Activated CD4-positive, alpha-beta memory T cell treated with anti-CD3 and anti-CD28 coated beads for 36 hours (primary cell): Measurements from ENCODE around the gene SLC25A38. TPM values are rescaled to one million over a fixed set of nuclear protein-coding genes. Genes with fewer than 3 reads are reported as not detected.

Source experiments
- CTCF ChIA-PET: fragments of 350-600 bp; sonication (Branson Sonifier 250); formaldehyde crosslinking; loops from one replicate; lab custom pipeline; 2021; ENCODE audit warnings: antibody characterized with exemption, inconsistent platforms; lab: Charles Lee
- POLR2A ChIA-PET: fragments of 350-600 bp; sonication (Branson Sonifier 250); formaldehyde crosslinking; loops from one replicate; lab custom pipeline; 2021; ENCODE audit warnings: antibody characterized with exemption; lab: Charles Lee
- DNase-seq: peaks from one replicate; pipeline ENCODE4 v3.0.0-alpha.2; 2020
- H3K27ac Mint-ChIP-seq: one replicate; pipeline ENCODE4 v1.8.0; 2021; ENCODE audit warnings: mixed read lengths
- H3K27me3 Mint-ChIP-seq: one replicate; pipeline ENCODE4 v1.8.0; 2021; ENCODE audit warnings: mixed read lengths
- H3K36me3 Mint-ChIP-seq: one replicate; pipeline ENCODE4 v1.8.0; 2021; ENCODE audit warnings: mixed read lengths
- H3K4me1 Mint-ChIP-seq: one replicate; pipeline ENCODE4 v1.8.0; 2021; ENCODE audit warnings: low read depth, mixed read lengths
- H3K4me3 Mint-ChIP-seq: one replicate; pipeline ENCODE4 v1.8.0; 2021; ENCODE audit warnings: mild to moderate bottlenecking, mixed read lengths
- H3K9me3 Mint-ChIP-seq: one replicate; pipeline ENCODE4 v1.8.0; 2021; ENCODE audit warnings: mixed read lengths
- intact Hi-C: fragments of 100-400 bp; cut with micrococcal nuclease; formaldehyde crosslinking; loops from one replicate; pipeline ENCODE4 v1.15.1; 2023
- total RNA-seq, 2 experiments: library from RNA; stranded (reverse); gene quantifications; one replicate each; pipeline ENCODE4 v1.2.3, GENCODE V29; 2021

Gene SLC25A38
- 10 to 100 TPM; 23.1 to 24.9 TPM for total RNA-seq

DNA sequence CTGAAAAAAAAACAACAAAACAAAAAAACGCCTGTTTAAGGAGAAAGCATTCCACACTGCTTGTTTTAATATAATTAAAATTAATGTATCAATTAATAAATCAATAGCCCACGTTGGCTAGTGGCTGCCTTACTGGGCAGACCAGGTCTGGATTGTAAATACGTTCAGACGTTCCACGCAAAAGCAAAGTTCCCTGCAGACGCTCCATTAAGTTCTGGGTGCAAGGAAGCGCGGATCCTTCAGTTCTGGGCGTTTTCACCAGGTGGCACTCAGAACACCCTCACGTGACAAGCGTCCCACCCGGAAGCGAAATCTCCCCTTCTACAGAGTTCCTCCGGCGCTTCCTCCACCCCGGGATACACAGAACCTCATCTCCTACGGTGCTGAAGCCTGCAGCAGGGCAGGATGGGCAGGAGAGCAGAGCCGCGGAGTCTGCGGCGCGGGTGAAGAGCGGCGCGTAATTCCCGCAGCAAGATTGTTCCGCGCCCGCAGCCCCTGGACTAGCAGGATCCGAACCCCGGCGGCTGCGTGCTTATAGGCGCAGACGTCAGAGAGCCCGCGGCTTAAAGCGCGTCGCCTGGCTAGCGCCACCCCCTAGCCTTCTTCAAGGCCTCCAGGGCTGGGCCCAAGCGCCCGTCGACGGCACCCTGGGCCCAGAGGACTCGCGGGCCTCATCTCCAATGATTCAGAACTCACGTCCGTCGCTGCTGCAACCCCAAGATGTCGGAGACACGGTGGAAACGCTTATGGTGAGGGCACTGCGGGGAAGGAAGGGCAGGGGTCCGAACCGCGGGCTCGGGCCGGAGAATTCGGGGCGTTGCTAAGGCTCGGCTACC is at the start of gene SLC25A38:
Gene SLC25A38 (plus strand): TSS at position 326 of the 836 bp plus-strand sequence. CDS start 355 bp downstream, at position 681.
- Mint-ChIP-seq H3K4me1 (peaks cover 36% of the 10 kb centered on the region), H3K4me3 (peak within 1 kb of the TSS; percentile 93), H3K36me3 (no peaks in the 10 kb centered on the region), H3K27ac (peak within 1 kb of the TSS; percentile 97), H3K9me3 (no peaks in the 10 kb centered on the region), H3K27me3 (no peaks in the 10 kb centered on the region)
- intact Hi-C loops = loop anchor here (1.0 to 5.0 kb wide), 2 partner anchors 23 to 56 kb away; partner anchors contain the start of genes CCR8 and RPSA
- ChIA-PET POLR2A (interaction anchor here (1.0 to 2.4 kb wide), 4 partner anchors 25 to 100 kb away, joined by 3 to 26 read pairs (median 7); partner anchors contain the start of gene RPSA), CTCF (interaction anchor here (1.0 to 1.4 kb wide), 2 partner anchors 91 to 94 kb away, joined by 3 to 5 read pairs; no protein-coding TSS in a partner anchor)
- DNase-seq = peak; percentile 89

DNA sequence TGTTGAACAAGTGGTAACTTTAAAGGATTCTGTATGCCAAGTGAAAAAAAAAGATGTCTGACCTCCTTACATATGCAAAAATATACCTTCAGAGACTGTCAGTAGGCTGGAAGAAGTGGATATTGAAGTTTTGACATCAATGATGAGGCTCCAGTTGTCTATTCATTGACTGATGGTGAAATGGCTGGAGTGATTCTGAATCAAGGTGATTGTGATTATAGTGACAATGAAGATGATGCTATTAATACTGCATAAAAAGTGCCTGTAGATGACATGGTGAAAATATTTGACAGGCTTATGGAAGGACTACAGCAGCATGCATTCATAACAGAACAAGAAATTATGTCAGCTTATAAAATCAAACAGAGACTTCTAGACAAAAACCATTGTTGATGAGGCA is 49.6 kb upstream of the SLC25A38 start:
- ChIA-PET CTCF (interaction anchor here (1.5 to 1.7 kb wide), 2 partner anchors 12 to 42 kb away, joined by 3 read pairs; no protein-coding TSS in a partner anchor), POLR2A (no interaction called here)
- Mint-ChIP-seq H3K27me3 (no peaks in the 10 kb centered on the region), H3K4me1 (peaks cover 20% of the 10 kb centered on the region), H3K27ac (no peak overlapping the region), H3K9me3 (no peaks in the 10 kb centered on the region), H3K4me3 (no peak overlapping the region), H3K36me3 (peaks cover 5% of the 10 kb centered on the region)
- no peak for DNase-seq
- intact Hi-C loops = no loop called here

DNA sequence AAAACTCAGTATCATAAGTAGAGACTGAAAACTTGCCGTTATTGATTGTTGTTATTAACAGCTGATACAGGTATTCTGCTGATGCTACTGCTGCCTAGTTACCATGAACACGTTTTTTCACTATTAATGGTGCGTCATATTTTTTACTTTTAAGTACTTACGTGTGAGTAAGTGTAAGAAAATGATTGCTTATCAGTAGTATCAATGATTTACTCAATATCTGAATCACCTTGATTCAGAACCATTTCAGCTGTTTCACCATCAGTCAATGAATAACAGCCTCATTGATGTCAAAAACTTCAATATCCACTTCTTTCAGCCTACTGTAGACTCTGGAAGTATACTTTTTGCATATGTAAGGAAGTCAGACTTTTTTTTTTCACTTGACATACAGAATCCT is 49.0 kb upstream of the SLC25A38 start:
- Mint-ChIP-seq H3K4me1 (peaks cover 20% of the 10 kb centered on the region), H3K27ac (no peak overlapping the region), H3K27me3 (no peaks in the 10 kb centered on the region), H3K36me3 (peaks cover 5% of the 10 kb centered on the region), H3K4me3 (no peak overlapping the region), H3K9me3 (no peaks in the 10 kb centered on the region)
- no peak for DNase-seq
- intact Hi-C loops = no loop called here
- ChIA-PET POLR2A (no interaction called here), CTCF (interaction anchor here (1.7 to 1.9 kb wide), 2 partner anchors 43 to 44 kb away, joined by 3 to 5 read pairs; no protein-coding TSS in a partner anchor)

- ChIA-PET CTCF (interaction anchor here (1.5 kb wide), 1 partner anchor 46 kb away, joined by 3 read pairs; no protein-coding TSS in a partner anchor), POLR2A (no interaction called here)
- Mint-ChIP-seq H3K4me1 (peaks cover 11% of the 10 kb centered on the region), H3K9me3 (no peaks in the 10 kb centered on the region), H3K36me3 (peaks cover 5% of the 10 kb centered on the region), H3K27ac (no peak overlapping the region), H3K27me3 (no peaks in the 10 kb centered on the region), H3K4me3 (no peak overlapping the region)
- DNase-seq = no peak
- intact Hi-C loops = no loop called here
These were observed 45.0 kb upstream of the SLC25A38 start for GRCh38 chr3:39338201-39338600.

- Mint-ChIP-seq H3K36me3 (peaks cover 3% of the 10 kb centered on the region), H3K4me3 (no peak overlapping the region), H3K4me1 (peaks cover 15% of the 10 kb centered on the region), H3K9me3 (no peaks in the 10 kb centered on the region), H3K27me3 (no peaks in the 10 kb centered on the region), H3K27ac (no peak overlapping the region)
- DNase-seq = no peak
- ChIA-PET CTCF (interaction anchor here (1.5 kb wide), 1 partner anchor 47 kb away, joined by 3 read pairs; no protein-coding TSS in a partner anchor), POLR2A (no interaction called here)
- intact Hi-C loops = no loop called here
These were observed 44.1 kb upstream of the SLC25A38 start for GRCh38 chr3:39339086-39339485.

GRCh38 chr3:39343076-39343717 is 40.0 kb upstream of the SLC25A38 start:
- Mint-ChIP-seq H3K4me3 (no peak overlapping the region), H3K27ac (no peak overlapping the region), H3K27me3 (no peaks in the 10 kb centered on the region), H3K9me3 (no peaks in the 10 kb centered on the region), H3K4me1 (peaks cover 36% of the 10 kb centered on the region), H3K36me3 (no peaks in the 10 kb centered on the region)
- CTCF ChIA-PET = interaction anchor here (0.7 to 1.3 kb wide), 3 partner anchors 51 to 103 kb away, joined by 3 to 4 read pairs (median 3); no protein-coding TSS in a partner anchor
- intact Hi-C loops = loop anchor here (1.0 kb wide), 1 partner anchor 15 kb away; no protein-coding TSS in a partner anchor
- DNase-seq = no peak
- POLR2A ChIA-PET = interaction anchor here (0.6 kb wide), 1 partner anchor 22 kb away, joined by 4 read pairs; no protein-coding TSS in a partner anchor

DNA sequence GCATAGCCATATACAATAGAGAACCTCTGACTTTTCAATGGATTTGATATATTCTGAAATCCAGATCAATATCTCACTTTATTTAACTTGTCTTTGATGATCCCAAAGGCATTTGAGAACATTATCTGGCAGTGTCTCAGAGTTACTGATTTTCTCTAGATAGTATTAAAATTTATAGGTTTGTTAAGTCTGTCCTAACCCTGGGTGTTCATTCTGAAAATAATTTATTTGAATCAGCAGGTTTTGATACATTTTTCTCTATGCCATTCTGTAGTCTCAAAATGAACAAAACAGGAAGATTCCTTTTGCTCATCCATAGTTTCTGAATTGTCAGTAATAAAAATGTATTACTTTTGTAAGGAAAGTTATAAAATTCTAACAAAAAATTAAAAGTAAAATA is 39.4 kb upstream of the SLC25A38 start:
- no peaks in the 10 kb centered on the region for H3K9me3 Mint-ChIP-seq
- DNase-seq = no peak
- CTCF ChIA-PET = no interaction called here
- peaks cover 36% of the 10 kb centered on the region for H3K4me1 Mint-ChIP-seq
- H3K27me3 Mint-ChIP-seq = no peaks in the 10 kb centered on the region
- intact Hi-C loops = loop anchor here (1.0 kb wide), 1 partner anchor 15 kb away; no protein-coding TSS in a partner anchor
- no peak overlapping the region for H3K27ac Mint-ChIP-seq
- H3K4me3 Mint-ChIP-seq = no peak overlapping the region
- POLR2A ChIA-PET = no interaction called here
- H3K36me3 Mint-ChIP-seq = no peaks in the 10 kb centered on the region

DNA sequence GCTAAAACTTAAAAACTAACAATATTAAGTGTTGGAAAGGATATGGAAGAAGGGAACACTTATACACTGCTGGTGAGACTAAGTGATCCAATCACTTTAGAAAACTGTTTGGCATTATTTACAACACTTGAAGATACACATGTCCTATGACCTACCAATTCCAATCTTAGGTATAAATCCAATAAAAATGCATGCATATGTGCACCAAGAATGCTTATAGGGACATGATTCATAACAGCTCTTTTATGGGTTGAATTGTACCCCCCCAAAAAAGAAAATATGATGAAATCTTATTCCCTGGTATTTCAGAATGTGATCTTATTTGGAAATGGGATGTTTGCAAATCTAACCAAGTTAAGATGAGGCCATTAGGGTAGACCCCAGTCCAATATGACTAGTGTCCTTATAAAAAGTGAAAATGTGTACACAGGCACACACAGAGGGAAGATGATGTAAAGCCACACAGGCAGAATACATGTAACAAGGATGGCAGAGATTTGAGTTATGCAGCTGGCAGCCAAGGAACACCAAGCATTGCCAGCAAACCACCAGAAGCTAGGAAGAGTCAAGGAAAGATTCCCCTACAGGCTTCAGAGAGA is 38.3 kb upstream of the SLC25A38 start:
- no peak for DNase-seq
- Mint-ChIP-seq H3K36me3 (no peaks in the 10 kb centered on the region), H3K27ac (no peak overlapping the region), H3K9me3 (no peaks in the 10 kb centered on the region), H3K4me1 (peaks cover 36% of the 10 kb centered on the region), H3K27me3 (no peaks in the 10 kb centered on the region), H3K4me3 (no peak overlapping the region)
- POLR2A ChIA-PET = no interaction called here
- CTCF ChIA-PET = interaction anchor here (0.6 to 3.3 kb wide), 3 partner anchors 9 to 56 kb away, joined by 3 to 25 read pairs (median 3); no protein-coding TSS in a partner anchor
- intact Hi-C loops = no loop called here

- DNase-seq = no peak
- Mint-ChIP-seq H3K9me3 (no peaks in the 10 kb centered on the region), H3K4me1 (peaks cover 36% of the 10 kb centered on the region), H3K27me3 (no peaks in the 10 kb centered on the region), H3K36me3 (no peaks in the 10 kb centered on the region), H3K4me3 (no peak overlapping the region), H3K27ac (peak overlapping the region; percentile 11)
- CTCF ChIA-PET = interaction anchor here (0.7 to 3.3 kb wide), 4 partner anchors 32 to 479 kb away, joined by 3 to 25 read pairs (median 7); no protein-coding TSS in a partner anchor
- POLR2A ChIA-PET = interaction anchor here (0.8 to 1.4 kb wide), 2 partner anchors 16 to 24 kb away, joined by 3 to 4 read pairs; no protein-coding TSS in a partner anchor
- intact Hi-C loops = loop anchor here (2.0 kb wide), 1 partner anchor 14 kb away; no protein-coding TSS in a partner anchor
These were observed 36.2 kb upstream of the SLC25A38 start for GRCh38 chr3:39346785-39347585.

- no peak for DNase-seq
- H3K27me3 Mint-ChIP-seq = no peaks in the 10 kb centered on the region
- H3K9me3 Mint-ChIP-seq = no peaks in the 10 kb centered on the region
- no peak overlapping the region for H3K27ac Mint-ChIP-seq
- H3K4me3 Mint-ChIP-seq = no peak overlapping the region
- ChIA-PET POLR2A (interaction anchor here (1.4 kb wide), 1 partner anchor 24 kb away, joined by 3 read pairs; no protein-coding TSS in a partner anchor), CTCF (interaction anchor here (1.0 to 3.3 kb wide), 4 partner anchors 31 to 151 kb away, joined by 3 to 25 read pairs (median 7); no protein-coding TSS in a partner anchor)
- H3K36me3 Mint-ChIP-seq = no peaks in the 10 kb centered on the region
- H3K4me1 Mint-ChIP-seq = peaks cover 36% of the 10 kb centered on the region
- intact Hi-C loops = loop anchor here (2.0 kb wide), 1 partner anchor 13 kb away; no protein-coding TSS in a partner anchor
These were observed 35.6 kb upstream of the SLC25A38 start for GRCh38 chr3:39347586-39347876.

GRCh38 chr3:39349080-39349479 is 34.1 kb upstream of the SLC25A38 start:
- POLR2A ChIA-PET = no interaction called here

More at GRCh38 chr3:39349080-39349479, 34.1 kb upstream of the SLC25A38 start:
- no peaks in the 10 kb centered on the region for H3K36me3 Mint-ChIP-seq
- no peak overlapping the region for H3K4me3 Mint-ChIP-seq
- peaks cover 27% of the 10 kb centered on the region for H3K4me1 Mint-ChIP-seq
- CTCF ChIA-PET = interaction anchor here (3.0 kb wide), 1 partner anchor 61 kb away, joined by 8 read pairs; no protein-coding TSS in a partner anchor
- H3K27ac Mint-ChIP-seq = no peak overlapping the region
- DNase-seq = no peak
- intact Hi-C loops = no loop called here
- no peaks in the 10 kb centered on the region for H3K27me3 Mint-ChIP-seq
- no peaks in the 10 kb centered on the region for H3K9me3 Mint-ChIP-seq
